CD14-positive monocyte (primary cell): ENCODE results near the gene HMGCS2. TPM values are rescaled to one million over a fixed set of nuclear protein-coding genes. Genes with fewer than 3 reads are reported as not detected.

Source experiments
- DNase-seq, 3 donors: peaks; one replicate each; pipeline ENCODE4 v3.0.0-alpha.2; 2011 to 2022
- H2AFZ ChIP-seq: 2 replicates; pipeline ENCODE4 v1.6.0; 2012; ENCODE audit warnings: mild to moderate bottlenecking, low read depth, low read length, inconsistent platforms; ENCODE audit not compliant: insufficient read depth, poor library complexity, severe bottlenecking
- H3K27ac ChIP-seq, 2 donors: 1 replicate in 1 of 2; 2 replicates in 1 of 2; pipeline ENCODE4 v1.5.1; 2012 to 2013; ENCODE audit warnings: low read length in 2 of 2, control low read depth in 1 of 2, inconsistent platforms in 1 of 2, low read depth in 1 of 2, mild to moderate bottlenecking in 1 of 2
- H3K27me3 ChIP-seq, 2 donors: one replicate each; pipeline versions ENCODE4 v1.6.0 to v1.6.1; 2011 to 2013; ENCODE audit warnings: low read length in 2 of 2; ENCODE audit not compliant: control insufficient read depth in 2 of 2, insufficient read depth in 2 of 2
- H3K36me3 ChIP-seq, 2 donors: replicated peaks in 1 of 2; 1 replicate in 1 of 2; 2 replicates in 1 of 2; pipeline versions ENCODE4 v1.5.1 to v1.6.1; 2012 to 2013; ENCODE audit warnings: low read length in 2 of 2, control low read depth in 1 of 2, inconsistent platforms in 1 of 2, mild to moderate bottlenecking in 1 of 2; ENCODE audit not compliant: insufficient read depth in 2 of 2, control insufficient read depth in 1 of 2
- H3K4me1 ChIP-seq, 2 donors: 1 replicate in 1 of 2; 2 replicates in 1 of 2; pipeline versions ENCODE4 v1.5.1 to v1.6.1; 2012 to 2013; ENCODE audit warnings: low read length in 2 of 2, control low read depth in 1 of 2, inconsistent platforms in 1 of 2, mild to moderate bottlenecking in 1 of 2, moderate library complexity in 1 of 2; ENCODE audit not compliant: insufficient read depth in 2 of 2, control insufficient read depth in 1 of 2
- H3K4me2 ChIP-seq: replicated peaks from 2 replicates; pipeline ENCODE3; 2012; ENCODE audit warnings: low read length, moderate library complexity, mild to moderate bottlenecking; ENCODE audit not compliant: poor library complexity, severe bottlenecking; ENCODE audit errors: extremely low read depth
- H3K4me3 ChIP-seq, 3 experiments: fragments of 200-600 bp in 1 of 3; sonication (generic) in 1 of 3; replicated peaks in 1 of 3; 1 replicate in 2 of 3; 2 replicates in 1 of 3; pipeline ENCODE4 v1.5.1; 2011 to 2013; ENCODE audit warnings: low read length in 3 of 3, mild to moderate bottlenecking in 3 of 3, control low read depth in 2 of 3, low read depth in 2 of 3, inconsistent platforms in 1 of 3, moderate library complexity in 1 of 3
- H3K79me2 ChIP-seq: 2 replicates; pipeline ENCODE4 v1.6.0; 2012; ENCODE audit warnings: mild to moderate bottlenecking, control low read depth, inconsistent platforms, low read length, moderate library complexity; ENCODE audit not compliant: insufficient read depth
- H3K9ac ChIP-seq: 2 replicates; pipeline ENCODE4 v1.6.0; 2017; ENCODE audit warnings: low read length, mild to moderate bottlenecking; ENCODE audit not compliant: insufficient read depth, poor library complexity, severe bottlenecking
- H3K9me3 ChIP-seq, 2 donors: replicated peaks in 1 of 2; 1 replicate in 1 of 2; 2 replicates in 1 of 2; pipeline versions ENCODE4 v1.5.1 to v1.6.1; 2012 to 2013; ENCODE audit warnings: low read length in 2 of 2, control low read depth in 1 of 2; ENCODE audit not compliant: control insufficient read depth in 1 of 2, insufficient read depth in 1 of 2
- H4K20me1 ChIP-seq: 2 replicates; pipeline ENCODE4 v1.6.0; 2012; ENCODE audit warnings: mild to moderate bottlenecking, low read length, control low read depth, moderate library complexity; ENCODE audit not compliant: insufficient read depth
- H3K27ac Mint-ChIP-seq, 7 donors: one replicate each; pipeline ENCODE4 v1.8.0; 2020; ENCODE audit warnings: mild to moderate bottlenecking in 7 of 7, mixed read lengths in 7 of 7, moderate library complexity in 6 of 7, inconsistent platforms in 2 of 7
- H3K27me3 Mint-ChIP-seq, 3 donors: one replicate each; pipeline ENCODE4 v1.8.0; 2021 to 2022; ENCODE audit warnings: low read depth in 3 of 3, mild to moderate bottlenecking in 3 of 3, mixed read lengths in 3 of 3, moderate library complexity in 3 of 3, inconsistent platforms in 1 of 3
- H3K36me3 Mint-ChIP-seq, 2 donors: one replicate each; pipeline ENCODE4 v1.8.0; 2020; ENCODE audit warnings: mixed read lengths in 2 of 2, inconsistent platforms in 1 of 2, mild to moderate bottlenecking in 1 of 2
- H3K4me1 Mint-ChIP-seq: one replicate; pipeline ENCODE4 v1.8.0; 2020; ENCODE audit warnings: mild to moderate bottlenecking, mixed read lengths
- H3K4me3 Mint-ChIP-seq, 2 donors: one replicate each; pipeline ENCODE4 v1.8.0; 2020; ENCODE audit warnings: mild to moderate bottlenecking in 2 of 2, mixed read lengths in 2 of 2, moderate library complexity in 1 of 2
- H3K9me3 Mint-ChIP-seq, 7 donors: one replicate each; pipeline ENCODE4 v1.8.0; 2020 to 2022; ENCODE audit warnings: mixed read lengths in 7 of 7, mild to moderate bottlenecking in 6 of 7, moderate library complexity in 6 of 7, inconsistent platforms in 2 of 7
- WGBS: methylation state at CpG from one replicate; pipeline ENCODE4 v1.1.5; 2013; ENCODE audit warnings: missing lambda C conversion rate; ENCODE audit not compliant: insufficient coverage; 5-methylcytosine and 5-hydroxymethylcytosine counted together
- intact Hi-C, 2 donors: fragments of 100-400 bp; cut with micrococcal nuclease; formaldehyde crosslinking; loops; one replicate each; pipeline versions ENCODE4 v1.15.0 to v1.15.1; 2023
- polyA plus RNA-seq, 3 donors: library from polyadenylated mRNA; depleted of rRNA in 1 of 3; unstranded in 2 of 3; stranded (reverse) in 1 of 3; fragments of 300-500 nt in 2 of 3; fragments of >200 nt in 1 of 3; fragmentation: Illumina TruSeq in 2 of 3; gene quantifications; 1 replicate in 2 of 3; 2 replicates in 1 of 3; pipeline ENCODE4 v1.2.3, GENCODE V29; 2012 to 2021
- TF ChIP-seq, protein P1 (sequence below): fragments of 200-600 bp; IDR thresholded peaks from one replicate; pipeline ENCODE4 v1.8.0; 2022; ENCODE audit warnings: antibody characterized with exemption, mild to moderate bottlenecking

The HMGCS2 gene
- polyA plus RNA-seq, 3 donors = not detected

DNA sequence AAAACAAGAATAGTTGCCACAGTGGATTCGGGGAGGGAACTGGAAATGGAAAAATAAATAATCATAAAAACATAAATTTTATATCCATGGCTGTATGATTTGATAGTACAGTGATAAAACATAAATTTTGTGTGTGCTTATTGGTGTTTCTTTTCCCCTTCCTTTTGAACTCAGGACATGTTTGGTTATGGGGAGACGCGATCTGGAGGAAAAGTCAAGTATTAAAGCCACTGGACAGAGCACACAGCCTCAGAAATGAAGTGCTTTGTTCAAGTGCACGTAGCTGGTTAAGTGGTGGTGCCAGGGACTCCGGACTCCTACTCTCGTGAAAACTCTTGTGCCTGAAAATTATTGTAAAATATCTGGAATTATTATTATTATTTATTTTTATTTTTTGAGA, 9.7 kb upstream of the HMGCS2 start:
- Mint-ChIP-seq H3K27me3 (peaks cover 0 to 2% (median 1%) of the 10 kb centered on the region in 3 donors), H3K9me3 (no peaks in the 10 kb centered on the region), H3K4me1 (peaks cover 21% of the 10 kb centered on the region), H3K4me3 (no peak overlapping the region), H3K27ac (no peak overlapping the region), H3K36me3 (no peaks in the 10 kb centered on the region)
- H3K79me2 ChIP-seq = no peaks in the 10 kb centered on the region
- no peak for DNase-seq
- no CpG with 5 or more reads among the region's 6 CpGs for WGBS
- no peaks in the 10 kb centered on the region for H3K27me3 ChIP-seq
- H4K20me1 ChIP-seq = no peaks in the 10 kb centered on the region
- intact Hi-C loops = no loop called here
- H3K9ac ChIP-seq = no peak overlapping the region
- peaks cover 13 to 14% of the 10 kb centered on the region in 2 donors for H3K4me1 ChIP-seq
- no peak overlapping the region for H3K4me2 ChIP-seq
- no peak overlapping the region for H2AFZ ChIP-seq
- no peaks in the 10 kb centered on the region for H3K9me3 ChIP-seq
- no peak overlapping the region for H3K27ac ChIP-seq
- TF ChIP-seq, protein P1, sequence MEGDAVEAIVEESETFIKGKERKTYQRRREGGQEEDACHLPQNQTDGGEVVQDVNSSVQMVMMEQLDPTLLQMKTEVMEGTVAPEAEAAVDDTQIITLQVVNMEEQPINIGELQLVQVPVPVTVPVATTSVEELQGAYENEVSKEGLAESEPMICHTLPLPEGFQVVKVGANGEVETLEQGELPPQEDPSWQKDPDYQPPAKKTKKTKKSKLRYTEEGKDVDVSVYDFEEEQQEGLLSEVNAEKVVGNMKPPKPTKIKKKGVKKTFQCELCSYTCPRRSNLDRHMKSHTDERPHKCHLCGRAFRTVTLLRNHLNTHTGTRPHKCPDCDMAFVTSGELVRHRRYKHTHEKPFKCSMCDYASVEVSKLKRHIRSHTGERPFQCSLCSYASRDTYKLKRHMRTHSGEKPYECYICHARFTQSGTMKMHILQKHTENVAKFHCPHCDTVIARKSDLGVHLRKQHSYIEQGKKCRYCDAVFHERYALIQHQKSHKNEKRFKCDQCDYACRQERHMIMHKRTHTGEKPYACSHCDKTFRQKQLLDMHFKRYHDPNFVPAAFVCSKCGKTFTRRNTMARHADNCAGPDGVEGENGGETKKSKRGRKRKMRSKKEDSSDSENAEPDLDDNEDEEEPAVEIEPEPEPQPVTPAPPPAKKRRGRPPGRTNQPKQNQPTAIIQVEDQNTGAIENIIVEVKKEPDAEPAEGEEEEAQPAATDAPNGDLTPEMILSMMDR = no peak
- H3K36me3 ChIP-seq = no peaks in the 10 kb centered on the region
- H3K4me3 ChIP-seq = no peak overlapping the region

- H3K79me2 ChIP-seq = no peaks in the 10 kb centered on the region
- no peak overlapping the region for H2AFZ ChIP-seq
- WGBS = 80% methylated on average over 3 of the region's 7 CpGs
- H3K4me2 ChIP-seq = no peak overlapping the region
- H3K9ac ChIP-seq = no peak overlapping the region
- intact Hi-C loops = no loop called here
- DNase-seq = no peak
- no peaks in the 10 kb centered on the region for H3K27me3 ChIP-seq
- H3K4me3 Mint-ChIP-seq = no peak overlapping the region
- peaks cover 6% of the 10 kb centered on the region for H3K4me1 Mint-ChIP-seq
- no peak overlapping the region for H3K4me3 ChIP-seq
- no peak overlapping the region for H3K27ac Mint-ChIP-seq
- no peaks in the 10 kb centered on the region for H4K20me1 ChIP-seq
- H3K27me3 Mint-ChIP-seq = peaks cover 0 to 1% (median 0%) of the 10 kb centered on the region in 3 donors
- H3K36me3 ChIP-seq = no peaks in the 10 kb centered on the region
- H3K9me3 ChIP-seq = no peaks in the 10 kb centered on the region
- TF ChIP-seq, protein P1 = no peak
- H3K36me3 Mint-ChIP-seq = no peaks in the 10 kb centered on the region
- no peak overlapping the region for H3K27ac ChIP-seq
- no peaks in the 10 kb centered on the region for H3K9me3 Mint-ChIP-seq
- H3K4me1 ChIP-seq = no peaks in the 10 kb centered on the region
These were observed 6.2 kb upstream of the HMGCS2 start for GRCh38 chr1:119774746-119775490.
